GM21447 (cell line): ENCODE results near the gene COX6B1.
"Not testable (repeated sequence)": the region's sequence is repeated elsewhere in the genome, so short reads cannot be mapped to it uniquely, and the experiment has no call there.

Experiments used
- ATAC-seq: cut with Tn5 transposase; IDR thresholded peaks from one replicate; pipeline ENCODE4 v1.9.1; 2021; ENCODE audit not compliant: unreplicated experiment

COX6B1 gene

DNA sequence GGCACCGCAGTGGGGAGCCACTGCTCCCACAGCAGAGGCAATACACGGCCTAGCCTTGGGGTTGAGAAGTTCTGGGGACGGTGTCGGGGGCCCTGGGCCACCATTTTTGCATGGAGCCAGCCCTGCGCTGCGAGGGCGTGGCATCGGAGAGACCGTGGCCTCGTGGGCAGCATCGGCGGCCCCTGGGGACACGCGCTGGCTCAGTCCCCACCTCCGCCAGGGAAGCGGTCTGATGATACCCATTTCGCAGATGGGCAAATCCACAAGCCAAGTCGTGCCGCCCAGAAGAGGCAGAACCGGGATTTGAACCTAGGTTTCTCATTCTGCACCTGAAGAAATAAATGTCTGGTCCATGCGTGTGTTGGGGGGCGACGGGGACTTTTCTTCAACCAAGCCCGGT lies 17.0 kb downstream of the COX6B1 start:
- no peak for ATAC-seq

DNA sequence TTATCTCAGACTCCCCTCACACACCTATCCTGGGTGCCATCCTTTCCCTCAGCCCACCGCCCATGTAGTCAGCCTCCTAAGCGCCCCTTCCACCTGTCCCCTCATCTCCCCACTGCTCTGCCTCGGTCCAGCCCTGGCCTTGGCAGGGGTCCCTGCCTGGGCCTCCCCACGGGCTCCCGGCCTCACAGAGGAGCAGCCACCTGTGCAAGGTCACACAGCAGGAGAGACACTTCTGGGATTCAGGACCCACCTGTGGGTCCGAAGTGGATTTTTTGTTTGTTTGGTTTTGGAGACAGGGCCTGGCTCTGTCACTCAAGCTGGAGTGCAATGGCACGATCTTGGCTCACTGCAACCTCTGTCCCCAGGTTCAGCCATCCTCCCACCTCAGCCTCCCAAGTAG lies 17.5 kb downstream of the COX6B1 start:
- ATAC-seq = no peak

DNA sequence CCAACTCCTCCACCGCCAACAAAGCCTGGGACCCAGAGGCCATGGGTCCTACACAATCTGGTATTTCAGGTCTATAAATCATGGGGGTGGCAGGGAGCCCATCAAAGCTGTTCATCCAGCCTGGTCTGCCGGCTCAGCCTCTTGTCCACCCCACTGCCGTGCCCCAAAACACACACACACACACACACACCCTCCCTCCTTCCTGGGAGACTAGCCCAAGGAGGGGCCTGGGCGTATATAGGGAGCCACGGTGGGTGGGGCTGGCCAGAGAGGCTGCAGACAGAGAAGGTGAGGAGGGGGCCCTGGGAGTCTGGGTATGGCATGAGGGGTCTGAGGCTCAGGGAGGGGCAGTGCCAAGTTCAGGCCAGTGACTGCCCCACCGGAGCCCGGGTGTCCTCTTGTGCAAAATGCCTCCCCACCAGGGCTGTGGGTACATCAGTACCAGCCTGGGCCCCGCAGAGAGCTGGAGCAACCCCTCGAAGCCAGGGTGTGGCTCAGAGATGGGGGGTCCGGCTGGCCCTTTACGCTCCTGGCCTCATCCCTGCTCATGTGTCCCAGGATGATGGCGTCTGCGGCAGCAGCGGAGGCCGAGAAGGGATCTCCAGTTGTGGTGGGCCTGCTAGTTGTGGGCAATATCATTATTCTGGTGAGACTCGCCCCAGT lies 18.3 kb downstream of the COX6B1 start, which contains the start of gene UPK1A:
TSS of gene UPK1A (plus strand) at position 267 of the 663 bp plus-strand sequence. CDS start at position 563, 296 bp downstream.
- no peak for ATAC-seq

DNA sequence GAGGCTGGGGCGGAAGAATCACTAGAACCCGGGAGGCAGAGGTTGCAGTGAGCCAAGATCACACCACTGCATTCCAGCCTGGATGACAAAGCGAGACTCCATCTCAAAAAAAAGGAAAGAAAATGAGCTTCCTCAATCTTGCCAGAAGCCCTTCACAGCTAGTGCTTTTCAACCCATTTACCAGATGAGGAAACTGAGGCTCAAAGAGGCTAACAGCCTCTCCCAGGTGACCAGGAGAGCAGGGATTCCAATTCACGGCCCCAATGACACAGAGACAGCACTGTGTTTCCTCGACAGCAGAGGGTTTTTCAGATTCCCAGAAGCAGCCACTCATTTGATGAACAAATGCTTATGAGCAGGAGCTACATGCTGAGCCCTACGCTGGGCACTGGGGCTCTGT lies 21.4 kb downstream of the COX6B1 start:
- no peak for ATAC-seq

DNA sequence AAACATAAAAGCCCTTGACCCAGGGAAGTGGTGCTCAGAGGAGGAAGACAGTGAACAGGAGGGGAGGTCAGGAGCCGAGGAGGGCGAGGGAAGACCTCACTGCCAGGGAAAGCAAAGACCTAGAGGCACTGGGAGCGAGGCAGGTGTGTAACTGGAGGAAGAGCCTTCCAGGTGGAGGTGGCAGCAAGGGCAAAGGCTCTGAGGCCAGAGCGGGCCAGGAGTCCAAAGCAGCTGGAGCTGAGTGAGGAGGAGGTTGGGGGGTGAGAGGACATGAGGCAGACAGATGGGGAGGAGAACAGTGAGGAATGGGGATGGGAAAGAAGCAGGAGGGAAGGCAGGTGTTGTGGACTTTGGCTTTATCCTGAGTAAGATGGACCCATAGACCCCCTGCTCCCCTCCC lies 21.9 kb downstream of the COX6B1 start:
- no peak for ATAC-seq

- no peak for ATAC-seq
Measured at GRCh38 chr19:35670686-35671085, 22.6 kb downstream of the COX6B1 start.

GRCh38 chr19:35671818-35672217 lies 23.7 kb downstream of the COX6B1 start:
- no peak for ATAC-seq

DNA sequence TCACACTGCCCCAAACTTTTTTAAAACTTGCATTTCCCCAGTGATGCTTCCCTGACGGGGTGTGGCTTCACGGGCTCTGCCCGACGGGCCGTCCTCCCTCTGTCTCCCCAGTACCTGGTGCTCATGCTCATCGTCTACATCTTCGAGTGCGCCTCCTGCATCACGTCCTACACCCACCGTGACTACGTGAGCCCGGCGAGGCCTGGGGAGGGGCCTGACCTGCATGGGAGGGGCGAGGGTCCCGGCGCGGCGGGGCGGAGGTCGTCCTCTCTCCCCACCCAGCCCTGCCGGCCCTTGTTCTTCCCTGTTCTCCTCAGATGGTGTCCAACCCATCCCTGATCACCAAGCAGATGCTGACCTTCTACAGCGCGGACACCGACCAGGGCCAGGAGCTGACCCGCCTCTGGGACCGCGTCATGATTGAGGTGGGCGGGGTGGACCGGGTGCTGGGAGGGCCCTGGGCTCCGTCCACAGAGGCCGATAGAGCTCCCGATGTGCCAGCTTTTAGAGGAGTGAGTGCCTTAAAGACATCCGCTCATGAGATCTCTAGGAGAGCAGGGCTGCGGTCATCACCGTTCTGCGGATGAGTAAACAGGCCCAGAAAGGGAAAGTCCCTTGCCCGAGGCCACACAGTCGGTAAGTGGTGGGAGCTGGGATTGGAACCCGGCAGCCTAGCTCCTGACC lies 25.1 kb downstream of the COX6B1 start:
- ATAC-seq = no peak

DNA sequence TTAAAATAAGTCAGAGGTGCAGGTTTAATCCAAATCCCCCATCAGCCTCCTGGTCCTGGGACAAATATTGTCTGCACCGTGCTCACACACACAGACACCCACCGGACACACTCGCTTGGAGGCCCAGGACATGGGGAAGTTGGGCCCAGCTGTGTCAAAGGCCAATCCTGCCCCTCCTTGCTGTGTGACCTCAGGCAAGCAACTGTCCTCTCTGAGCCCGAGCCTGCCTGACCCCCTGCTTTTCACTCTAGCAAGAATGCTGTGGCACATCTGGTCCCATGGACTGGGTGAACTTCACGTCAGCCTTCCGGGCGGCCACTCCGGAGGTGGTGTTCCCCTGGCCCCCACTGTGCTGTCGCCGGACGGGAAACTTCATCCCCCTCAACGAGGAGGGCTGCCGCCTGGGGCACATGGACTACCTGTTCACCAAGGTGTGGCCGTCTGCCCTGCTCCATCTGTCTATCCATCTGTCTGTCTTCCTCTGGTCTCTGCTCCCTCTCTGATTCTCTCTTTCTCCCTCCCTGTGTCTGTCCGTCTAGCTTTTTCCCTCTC lies 27.5 kb downstream of the COX6B1 start:
- ATAC-seq = no peak

- no peak for ATAC-seq
Measured at GRCh38 chr19:35689836-35690235, 41.7 kb downstream of the COX6B1 start.

- ATAC-seq = not testable (repeated sequence)
Measured at GRCh38 chr19:35691106-35691505, 43.0 kb downstream of the COX6B1 start.

- ATAC-seq = no peak
Measured at GRCh38 chr19:35692010-35692409, 43.9 kb downstream of the COX6B1 start.

DNA sequence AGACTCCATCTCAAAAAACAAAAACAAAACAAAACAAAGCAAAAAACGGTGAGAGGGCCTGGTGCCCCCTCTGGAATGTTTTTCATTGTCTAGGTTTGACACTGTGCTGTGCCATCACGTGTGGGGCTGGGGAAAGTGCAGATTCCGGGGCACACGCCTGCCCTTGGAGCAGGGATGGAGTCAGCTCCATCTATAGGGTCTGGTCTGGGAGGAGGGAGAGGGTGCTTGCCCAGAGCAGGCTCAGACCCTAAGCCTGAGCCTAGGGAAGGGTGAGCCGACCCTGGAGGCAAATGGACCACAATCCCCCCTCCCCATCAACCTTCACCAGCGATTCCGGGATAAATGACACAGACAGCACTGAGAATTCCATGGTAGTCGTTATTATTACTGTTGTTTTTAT lies 45.3 kb downstream of the COX6B1 start:
- ATAC-seq = no peak

DNA sequence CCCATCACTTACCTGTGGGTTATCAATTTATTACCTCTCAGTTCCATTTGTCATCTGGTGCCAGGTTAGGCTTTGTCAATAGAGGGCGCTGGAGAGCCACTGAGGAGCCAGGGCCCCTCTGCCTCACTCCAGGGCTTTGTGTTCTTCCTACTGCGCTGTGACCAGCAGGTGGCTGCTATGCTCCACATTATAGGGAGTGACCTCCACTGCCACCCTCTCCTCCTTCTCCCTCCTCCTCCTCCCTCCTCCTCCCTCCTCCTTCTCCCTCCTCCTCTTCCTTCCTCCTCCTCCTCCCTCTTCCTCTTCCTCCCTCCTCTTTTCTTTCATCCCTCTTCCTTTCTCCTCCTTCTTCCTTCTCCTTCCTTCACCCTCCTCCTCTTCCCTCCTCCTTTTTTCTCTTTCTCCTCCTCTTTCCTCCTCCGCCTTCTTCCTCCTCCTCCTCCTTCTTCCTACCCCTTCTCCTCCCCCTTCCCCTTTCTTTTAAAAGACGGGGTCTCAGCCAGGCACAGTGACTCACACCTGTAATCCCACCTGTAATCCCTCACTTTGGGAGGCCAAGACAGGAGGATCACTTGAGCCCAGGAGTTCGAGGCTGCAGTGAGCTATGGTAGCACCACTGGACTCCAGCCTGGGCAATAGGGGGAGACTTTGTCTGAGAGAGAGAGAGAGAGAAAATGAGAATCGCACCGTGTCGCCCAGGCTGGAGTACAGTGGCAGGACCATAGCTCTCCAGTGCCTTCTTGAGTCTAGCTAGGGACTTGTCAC lies 45.9 kb downstream of the COX6B1 start:
- peak; percentile 84 for ATAC-seq

DNA sequence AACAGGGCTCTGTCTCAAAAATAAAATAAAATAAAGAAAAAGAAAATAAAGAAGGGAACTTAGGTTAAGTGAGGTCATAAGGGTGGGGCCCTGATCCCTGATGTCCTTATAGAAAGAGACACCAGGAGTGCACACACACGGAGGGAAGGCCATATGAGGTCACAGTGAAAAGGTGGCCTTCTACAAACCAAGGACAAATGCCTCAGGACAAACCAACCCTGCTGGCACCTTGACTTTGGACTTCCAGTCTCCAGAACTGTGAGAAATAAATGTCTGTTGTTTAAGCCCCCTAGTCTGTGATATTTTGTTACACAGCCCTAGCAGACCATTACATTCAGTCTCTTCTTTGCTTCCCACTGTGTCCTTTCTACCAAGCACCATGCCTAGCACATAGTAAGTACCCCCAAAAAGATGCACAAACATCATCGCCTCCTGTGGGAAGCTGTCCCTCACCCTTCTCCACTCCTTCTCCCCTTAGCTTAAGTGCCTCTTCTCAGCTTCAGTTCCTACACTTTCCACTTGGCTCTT lies 47.8 kb downstream of the COX6B1 start:
- no peak for ATAC-seq

DNA sequence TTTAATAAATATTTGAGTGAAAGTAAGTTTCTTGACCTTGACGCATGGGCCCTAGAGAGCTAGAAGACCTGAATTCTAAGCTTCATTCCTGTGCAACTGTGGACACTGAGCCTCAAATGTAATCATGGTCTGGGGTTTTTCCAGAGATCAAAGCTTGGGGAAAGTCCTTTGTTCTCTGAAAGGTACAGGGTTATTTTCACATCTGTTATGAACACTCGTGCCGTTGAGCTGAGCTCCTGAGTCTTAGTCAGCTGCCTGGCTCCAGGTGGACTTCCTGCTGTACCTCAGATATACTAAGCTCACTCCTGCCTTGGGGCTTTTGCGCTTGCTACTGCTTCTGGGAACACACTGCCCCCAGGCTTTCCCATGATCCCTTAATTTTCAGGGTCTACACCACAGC lies 48.7 kb downstream of the COX6B1 start:
- ATAC-seq = peak; percentile 49

DNA sequence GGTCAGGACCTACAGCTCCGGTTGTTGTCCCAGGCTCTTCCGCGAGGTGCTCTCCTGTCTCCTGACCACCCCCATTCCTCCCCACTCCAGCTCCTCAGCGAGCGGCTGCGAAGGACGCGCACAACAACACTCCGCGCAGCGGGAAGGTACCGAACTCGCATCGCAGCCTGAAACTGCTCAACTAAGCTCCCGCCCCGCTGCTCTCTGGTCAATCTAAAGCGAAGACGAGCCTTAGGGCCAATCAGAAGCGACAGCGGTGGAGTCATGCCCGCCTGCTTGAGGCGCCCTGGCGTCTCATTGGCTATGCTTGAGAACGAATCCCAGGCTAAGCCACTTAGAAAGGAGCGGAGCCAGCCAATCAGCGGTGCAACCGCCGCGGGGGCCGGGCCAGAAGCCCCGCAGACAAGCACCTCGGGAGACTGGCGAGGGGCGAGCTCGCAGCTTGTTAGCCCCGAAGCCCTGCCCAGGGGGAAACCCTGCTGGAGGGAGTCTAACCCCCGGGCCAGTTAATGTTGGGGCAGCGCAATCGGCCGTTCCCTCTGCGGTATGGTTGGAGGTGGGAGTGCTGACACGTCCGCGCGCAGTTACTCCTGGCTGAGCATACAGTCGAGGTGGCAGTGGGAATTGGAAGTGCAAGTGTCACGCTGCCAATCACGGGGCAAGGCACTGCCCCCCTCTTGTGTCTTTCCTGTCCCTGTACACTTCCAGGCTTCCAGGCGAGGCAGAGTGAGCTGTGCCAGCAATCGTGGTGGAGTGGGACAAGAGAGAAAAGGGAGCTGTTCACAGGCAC lies 54.3 kb downstream of the COX6B1 start:
- peak; percentile 93 for ATAC-seq

- ATAC-seq = no peak
Measured at GRCh38 chr19:35703343-35703742, 55.2 kb downstream of the COX6B1 start.

- ATAC-seq = no peak
Measured at GRCh38 chr19:35704218-35704617, 56.1 kb downstream of the COX6B1 start, which contains the start of gene ZBTB32. Gene ZBTB32, plus strand, starts transcription at chr19:35704558. Its CDS starts 10,069 bp downstream, at chr19:35714627.
